Left renal cortex interstitium (tissue), 4 donors: Measurements from ENCODE around the gene LMNTD2. TPM values are rescaled to one million over a fixed set of nuclear protein-coding genes. Genes with fewer than 3 reads are reported as not detected.
"Not testable (repeated sequence)": the region's sequence is repeated elsewhere in the genome, so short reads cannot be mapped to it uniquely, and the experiment has no call there.

Source experiments
- DNase-seq, 4 donors: peaks; one replicate each; pipeline ENCODE4 v3.0.0-alpha.2; 2013; ENCODE audit warnings: low read depth in 4 of 4, low spot score in 2 of 4, missing footprints in 1 of 4
- polyA plus RNA-seq, 4 donors: library from polyadenylated mRNA; unstranded; fragments of 120-200 nt; gene quantifications; one replicate each; pipeline ENCODE4 v1.2.1, GENCODE V29; 2013; ENCODE audit not compliant: insufficient read length in 4 of 4

Gene LMNTD2
- polyA plus RNA-seq, 4 donors: 3.0 to 7.3 (median 4.7) TPM

DNA sequence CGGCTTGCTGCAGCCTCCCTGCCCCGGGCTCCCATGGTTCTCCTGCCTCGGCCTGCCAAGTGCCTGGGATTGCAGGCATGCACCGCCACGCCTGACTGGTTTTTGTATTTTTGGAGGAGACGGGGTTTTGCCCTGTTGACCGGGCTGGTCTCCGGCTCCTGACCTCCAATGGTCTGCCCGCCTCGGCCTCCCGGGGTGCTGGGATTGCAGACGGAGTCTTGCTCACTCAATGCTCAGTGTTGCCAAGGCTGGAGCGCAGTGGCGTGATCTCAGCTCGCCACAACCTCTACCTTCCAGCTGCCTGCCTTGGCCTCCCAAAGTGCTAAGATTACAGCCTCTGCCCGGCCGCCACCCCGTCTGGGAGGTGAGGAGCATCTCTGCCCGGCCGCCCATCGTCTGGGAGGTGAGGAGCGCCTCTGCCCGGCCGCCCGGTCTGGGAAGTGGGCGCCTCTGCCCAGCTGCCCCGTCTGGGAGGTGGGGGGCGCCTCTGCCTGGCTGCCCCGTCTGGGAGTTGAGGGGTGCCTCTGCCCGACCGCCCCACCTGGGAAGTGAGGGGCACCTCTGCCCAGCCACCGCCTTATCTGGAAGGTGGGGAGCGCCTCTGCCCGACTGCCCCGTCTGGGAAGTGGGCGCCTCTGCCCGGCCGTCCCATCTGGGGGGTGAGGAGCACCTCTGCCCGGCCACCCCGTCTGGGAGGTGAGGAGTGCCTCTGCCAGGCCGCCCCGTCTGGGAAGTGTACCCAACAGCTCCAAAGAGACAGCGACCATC, 43.4 kb downstream of the LMNTD2 start:
- not testable (repeated sequence) for DNase-seq

DNA sequence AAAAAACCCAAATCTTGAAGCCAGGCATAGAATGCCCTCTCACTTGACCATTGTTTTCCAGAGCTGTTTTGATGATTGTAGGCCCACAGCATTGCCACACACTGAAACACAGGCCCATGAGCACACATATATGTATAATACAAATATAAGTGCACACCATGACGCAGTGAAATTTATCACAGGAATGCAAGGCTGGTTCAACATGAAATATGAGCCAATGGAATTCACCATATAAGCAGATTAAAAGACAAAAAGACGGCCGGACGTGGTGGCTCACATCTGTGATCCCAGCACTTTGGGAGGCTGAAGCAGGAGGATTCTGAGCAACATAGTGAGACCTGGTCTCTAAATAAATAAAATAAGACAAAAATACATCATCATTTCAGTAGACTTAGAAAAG, 44.1 kb downstream of the LMNTD2 start:
- DNase-seq: no peak

DNA sequence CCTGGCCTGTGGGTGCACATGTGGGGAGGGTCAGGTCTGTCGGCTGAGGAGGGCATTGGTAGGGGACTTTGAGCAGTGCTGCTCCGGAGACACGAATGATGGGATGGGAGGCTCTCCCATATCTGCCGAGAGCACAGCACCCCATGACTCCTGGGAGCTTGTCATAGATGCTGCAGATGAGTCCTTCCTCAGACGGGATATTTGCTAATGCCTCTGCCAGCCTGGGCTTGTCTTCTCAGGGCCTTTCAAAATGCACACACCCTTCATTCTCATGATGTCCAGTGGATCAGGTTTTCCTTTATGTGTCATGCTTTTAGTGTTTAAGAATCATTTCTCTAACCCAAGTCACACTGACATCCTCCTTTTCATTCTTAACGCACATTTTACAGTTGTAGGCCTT, 45.4 kb downstream of the LMNTD2 start:
- no peak for DNase-seq

DNA sequence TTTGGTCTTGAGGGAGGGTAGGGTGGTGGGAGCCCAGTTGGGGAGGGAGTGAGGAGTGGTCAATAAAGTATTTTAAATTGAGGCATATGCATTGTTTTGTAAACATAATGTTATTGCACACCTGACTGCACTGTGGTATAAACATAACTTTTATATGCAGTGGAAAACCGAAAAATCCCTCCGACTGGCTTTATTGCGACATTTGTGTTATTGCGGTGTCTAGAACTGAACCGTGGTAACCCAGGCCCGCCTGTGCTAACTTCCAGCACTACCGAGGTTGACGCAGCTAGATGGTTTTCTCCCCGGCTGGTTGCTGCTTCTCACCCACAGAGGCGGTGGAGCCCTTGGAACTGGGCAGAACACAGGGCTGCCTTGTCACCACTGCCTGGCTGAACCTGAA, 45.9 kb downstream of the LMNTD2 start:
- DNase-seq: no peak

DNA sequence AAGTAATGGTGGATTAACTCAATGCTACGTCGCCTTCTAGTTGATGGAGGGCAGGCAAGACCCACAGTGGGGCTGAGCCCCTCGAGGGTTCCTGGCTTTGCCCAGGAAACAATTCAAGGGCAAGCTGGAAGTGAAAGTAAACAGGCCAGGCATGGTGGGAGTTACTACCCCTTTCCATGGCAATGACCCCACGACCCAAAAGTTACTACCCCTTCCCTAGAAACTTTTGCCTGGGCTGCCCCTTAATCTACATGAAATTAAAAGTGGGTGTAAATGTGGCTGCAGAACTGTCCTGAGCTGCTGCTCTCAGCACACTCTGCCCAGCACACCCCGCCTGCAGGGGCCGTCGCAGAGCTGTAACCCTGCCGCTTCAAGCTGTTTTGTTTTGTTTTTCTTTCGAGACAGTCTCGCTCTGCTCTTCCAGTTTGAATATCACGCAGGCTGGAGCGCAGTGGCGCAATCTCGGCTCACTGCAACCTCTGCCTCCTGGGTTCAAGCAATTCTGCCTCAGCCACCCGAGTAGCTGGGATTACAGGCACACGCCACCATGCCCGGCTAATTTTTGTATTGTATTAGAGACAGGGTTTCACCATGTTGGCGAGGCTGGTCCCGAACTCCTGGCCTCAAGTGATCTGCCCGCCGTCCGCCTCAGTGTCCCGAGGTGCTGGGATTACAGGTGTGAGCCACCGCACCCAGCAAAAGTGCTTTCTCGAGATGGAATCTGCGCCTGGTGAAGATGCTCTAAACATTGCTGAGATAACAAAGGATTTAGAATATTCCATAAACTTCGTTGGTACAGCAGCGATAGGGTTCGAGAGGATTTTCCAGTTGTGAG, 47.6 kb downstream of the LMNTD2 start:
- no peak for DNase-seq

DNA sequence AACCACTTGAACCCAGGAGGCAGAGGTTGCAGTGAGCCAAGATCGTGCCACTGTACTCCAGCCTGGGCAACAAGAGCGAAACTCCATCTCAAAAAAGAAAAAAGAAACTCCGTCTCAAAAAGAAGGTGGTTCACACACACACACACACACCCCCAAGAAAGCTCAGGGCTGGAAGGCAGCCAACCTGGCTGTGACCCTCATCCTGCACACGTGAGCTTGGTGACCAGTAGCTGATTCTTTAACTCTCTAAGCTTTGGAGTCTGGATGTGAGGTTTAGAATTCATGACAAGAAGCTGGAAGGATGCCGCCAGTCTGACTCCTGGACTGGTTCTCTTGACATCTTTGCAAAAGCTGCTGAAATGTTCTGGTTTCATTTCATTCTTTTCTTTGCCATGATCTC, 51.6 kb downstream of the LMNTD2 start:
- no peak for DNase-seq

DNA sequence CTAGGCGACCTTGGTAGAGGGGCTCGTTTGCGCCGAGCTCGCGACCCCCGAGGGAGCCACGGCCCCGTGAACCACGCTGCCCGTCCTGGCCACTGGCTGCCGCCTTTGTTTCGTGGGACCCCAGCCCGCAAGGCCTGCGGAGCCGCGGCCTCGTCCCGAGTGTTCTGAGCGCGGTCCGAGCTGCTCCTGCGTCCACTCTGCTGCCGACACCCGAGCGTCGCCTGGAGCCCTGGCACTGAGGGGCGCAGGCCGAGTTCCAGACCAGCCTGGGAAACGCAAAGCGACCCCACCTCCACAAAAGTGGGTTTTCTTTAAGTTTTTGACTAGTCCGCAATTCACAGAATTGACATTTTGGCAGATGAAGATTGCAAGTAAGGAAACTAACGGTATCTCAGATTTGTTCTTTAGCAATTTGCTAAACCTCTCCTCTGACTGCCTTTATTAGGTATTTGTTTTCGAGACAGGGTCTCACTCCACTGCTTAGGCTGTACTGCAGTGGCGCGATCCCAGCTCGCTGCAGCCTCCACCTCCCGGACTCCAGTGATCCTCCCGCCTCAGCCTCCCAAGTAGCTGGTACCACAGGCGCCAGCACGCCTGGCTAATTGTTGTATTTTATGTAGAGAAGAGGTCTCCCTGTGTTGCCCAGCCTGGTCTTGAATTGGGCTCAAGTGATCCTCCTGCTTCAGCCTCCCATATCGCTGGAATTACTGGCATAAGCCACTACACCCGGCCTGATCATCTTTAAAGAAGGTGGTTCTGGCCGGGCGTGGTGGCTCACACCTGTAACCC, 52.6 kb downstream of the LMNTD2 start:
- no peak for DNase-seq

DNA sequence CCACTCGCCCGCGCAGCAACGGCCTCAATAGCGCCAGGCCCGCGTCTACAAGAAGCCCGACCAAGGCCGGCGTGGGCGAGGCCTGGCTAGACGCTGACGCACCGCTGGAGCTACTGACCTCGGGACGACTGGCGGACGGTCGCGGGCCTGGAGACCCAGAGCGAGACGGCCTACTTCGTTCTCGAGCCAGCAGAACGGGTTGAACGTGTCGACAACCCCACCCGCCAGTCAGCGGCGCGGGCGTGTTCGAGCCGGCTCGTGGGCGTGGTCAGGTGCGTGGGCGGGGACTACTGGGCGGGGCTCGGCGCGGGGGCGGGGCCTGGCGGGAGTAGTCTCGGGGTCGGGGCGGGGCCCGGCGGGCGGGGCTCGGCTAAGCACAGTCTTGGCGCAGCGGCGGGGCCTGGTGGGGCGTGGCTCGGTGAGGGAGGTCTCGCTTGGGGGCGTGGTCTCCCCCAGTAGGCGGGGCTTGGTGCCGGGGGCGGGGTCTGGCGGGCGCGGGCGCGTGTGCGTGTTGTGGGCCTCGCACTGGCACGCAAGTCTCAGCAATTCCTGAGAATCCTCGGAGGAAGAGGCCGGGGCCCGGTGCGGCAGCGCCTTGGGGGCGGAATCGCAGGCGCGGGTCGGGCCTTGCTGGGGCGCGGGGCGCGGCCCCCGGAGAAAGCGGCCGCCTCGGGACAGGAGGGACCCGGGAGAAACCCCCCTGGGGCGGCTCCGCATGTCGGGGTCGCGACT, 53.4 kb downstream of the LMNTD2 start, which contains the start of gene RNH1:
Gene RNH1, minus strand, starts transcription at position 248 of the 732 bp plus-strand sequence. CDS start 5,080 bp downstream, outside the sequence.
- DNase-seq: peak; percentile 70 to 82 (median 78)

DNA sequence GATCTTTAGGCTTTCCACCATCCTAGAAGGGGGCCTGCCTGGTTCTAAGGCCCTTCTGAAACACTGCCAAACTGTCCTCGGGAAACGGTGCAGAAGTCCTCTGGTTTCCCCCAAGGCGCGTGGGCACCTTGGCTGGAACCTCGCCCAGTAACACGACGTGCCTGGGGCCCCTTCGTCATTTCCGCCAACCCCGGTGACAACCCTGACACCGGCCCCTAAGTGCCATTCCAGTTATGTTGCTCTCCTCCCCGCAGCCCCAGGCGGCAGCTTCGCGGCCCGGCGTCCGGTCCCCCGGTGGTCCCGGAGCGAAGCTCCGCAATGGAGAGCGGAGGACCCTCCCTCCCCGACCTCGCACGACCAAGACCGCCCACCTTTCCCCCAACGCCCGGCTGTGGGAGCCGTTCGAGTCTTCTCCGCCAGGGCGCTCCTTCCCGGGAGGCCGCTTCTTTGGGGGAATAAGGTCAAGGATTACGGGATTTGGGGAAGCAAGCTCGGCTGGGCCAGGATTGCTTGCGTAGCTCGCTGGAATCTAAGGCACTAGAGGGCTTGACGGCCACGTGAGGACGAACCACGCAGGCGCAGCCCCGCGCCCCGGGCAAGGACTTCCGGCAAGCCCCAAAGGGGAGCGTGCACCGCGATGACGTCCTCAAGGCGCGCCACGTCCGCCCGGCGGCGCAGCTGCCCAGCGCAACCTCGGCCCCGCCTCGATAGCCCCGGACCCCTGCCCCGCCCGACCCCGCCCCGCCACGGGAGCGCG, 54.1 kb downstream of the LMNTD2 start:
- peak; percentile 82 to 93 (median 92) for DNase-seq

DNA sequence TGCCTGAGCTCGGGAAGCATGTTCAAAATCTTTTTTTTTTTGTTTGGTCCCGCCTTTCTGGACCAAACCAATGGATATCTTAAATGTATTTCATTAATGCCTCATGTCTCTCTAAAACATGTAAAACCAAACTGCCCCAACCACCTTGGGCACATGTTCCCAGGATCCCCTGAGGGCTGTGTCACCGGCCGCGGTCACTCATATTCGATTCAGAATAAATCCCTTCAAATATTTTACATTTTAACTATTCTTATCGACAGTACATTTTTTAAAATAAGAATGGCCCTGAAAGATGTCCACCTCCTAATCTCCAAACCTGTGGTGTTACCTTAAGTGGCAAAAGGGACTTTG, 55.6 kb downstream of the LMNTD2 start:
- DNase-seq: no peak

Other genes starting within 250 kb of the LMNTD2 start
- gene IFITM1, start 246.7 kb downstream of the LMNTD2 start, polyA plus RNA-seq: 10 to 100 TPM; 32.6 to 43.2 (median 37.8) TPM
- gene IFITM3, start 239.9 kb downstream of the LMNTD2 start, polyA plus RNA-seq: 100 to 1,000 TPM; 301 to 603 (median 391) TPM
- 10 to 100 TPM; 42.6 to 87.5 (median 82.0) TPM for gene B4GALNT4, start 191.2 kb downstream of the LMNTD2 start, polyA plus RNA-seq
- gene PKP3, start 166.5 kb downstream of the LMNTD2 start, polyA plus RNA-seq: 1 to 10 TPM; 4.0 to 8.4 (median 7.2) TPM
- 10 to 100 TPM; 31.7 to 54.7 (median 48.5) TPM for gene SIGIRR, start 145.7 kb downstream of the LMNTD2 start, polyA plus RNA-seq
- 10 to 100 TPM in 2 of 4 donors, 1 to 10 TPM in 2; 6.1 to 16.5 (median 12.2) TPM for gene ANO9, start 118.7 kb downstream of the LMNTD2 start, polyA plus RNA-seq
- 10 to 100 TPM; 24.6 to 44.2 (median 37.2) TPM for gene PTDSS2, start 110.5 kb downstream of the LMNTD2 start, polyA plus RNA-seq
- 100 to 1,000 TPM in 2 of 4 donors, 10 to 100 TPM in 2; 67.0 to 117 (median 102) TPM for gene RNH1, start 53.5 kb downstream of the LMNTD2 start, polyA plus RNA-seq
- 10 to 100 TPM; 41.2 to 57.3 (median 51.9) TPM for gene HRAS, start 25.2 kb downstream of the LMNTD2 start, polyA plus RNA-seq
- 1 to 10 TPM; 2.8 to 6.1 (median 5.1) TPM for gene LRRC56, start 23.2 kb downstream of the LMNTD2 start, polyA plus RNA-seq
- 10 to 100 TPM; 36.8 to 71.6 (median 58.8) TPM for gene RASSF7, start 232 bp upstream of the LMNTD2 start, polyA plus RNA-seq
- gene PHRF1, start 15.7 kb upstream of the LMNTD2 start, polyA plus RNA-seq: 10 to 100 TPM; 18.3 to 33.3 (median 26.8) TPM
- gene IRF7, start 55.2 kb upstream of the LMNTD2 start, polyA plus RNA-seq: 10 to 100 TPM in 3 of 4 donors, 1 to 10 TPM in 1; 5.4 to 15.4 (median 12.5) TPM
- gene CDHR5, start 64.2 kb upstream of the LMNTD2 start, polyA plus RNA-seq: 10 to 100 TPM; 24.9 to 49.2 (median 41.9) TPM
- gene SCT, start 66.4 kb upstream of the LMNTD2 start, polyA plus RNA-seq: 1 to 10 TPM in 3 of 4 donors, under 1 TPM in 1; 0.92 to 4.1 (median 2.2) TPM
- gene DRD4, start 76.5 kb upstream of the LMNTD2 start, polyA plus RNA-seq: 1 to 10 TPM; 1.8 to 5.2 (median 4.7) TPM
- 10 to 100 TPM; 44.7 to 57.7 (median 51.1) TPM for gene DEAF1, start 134.5 kb upstream of the LMNTD2 start, polyA plus RNA-seq
- gene TMEM80, start 135.1 kb upstream of the LMNTD2 start, polyA plus RNA-seq: 10 to 100 TPM; 36.1 to 56.7 (median 46.3) TPM
- gene EPS8L2, start 145.5 kb upstream of the LMNTD2 start, polyA plus RNA-seq: 100 to 1,000 TPM; 104 to 161 (median 139) TPM
- gene TALDO1, start 186.7 kb upstream of the LMNTD2 start, polyA plus RNA-seq: 100 to 1,000 TPM; 123 to 164 (median 136) TPM
- gene GATD1, start 216.7 kb upstream of the LMNTD2 start, polyA plus RNA-seq: 100 to 1,000 TPM in 1 of 4 donors, 10 to 100 TPM in 3; 55.3 to 115 (median 84.8) TPM
- gene CEND1, start 229.4 kb upstream of the LMNTD2 start, polyA plus RNA-seq: 1 to 10 TPM in 2 of 4 donors, under 1 TPM in 2; 0.28 to 1.3 (median 0.99) TPM
- gene SLC25A22, start 237.5 kb upstream of the LMNTD2 start, polyA plus RNA-seq: 10 to 100 TPM; 13.1 to 24.3 (median 18.6) TPM
- 10 to 100 TPM in 3 of 4 donors, 1 to 10 TPM in 1; 6.7 to 17.8 (median 12.9) TPM for gene PIDD1, start 244.5 kb upstream of the LMNTD2 start, polyA plus RNA-seq
- gene RPLP2, start 249.2 kb upstream of the LMNTD2 start, polyA plus RNA-seq: 1,000 to 10,000 TPM in 3 of 4 donors, 100 to 1,000 TPM in 1; 903 to 1,462 (median 1,115) TPM